ENCODE results near the gene CCDC194.

GRCh38 chr19:17357078-17357666 is 36.8 kb downstream of the CCDC194 start:
- TF ChIP-seq CTCF (conservative IDR thresholded peaks at IDR 0.05; ENCODE audit: low read depth, low read length) (no peak), EZH2 (IDR thresholded peaks at IDR 0.05; ENCODE audit: borderline replicate concordance, low read depth, low read length, poor library complexity, severe bottlenecking) (no peak)
